ENCODE results near the gene ATP6AP1.

The ATP6AP1 gene

GRCh38 chrX:154471839-154472684, 43.6 kb downstream of the ATP6AP1 start:
- Histone ChIP-seq H3F3A (ENCODE audit: insufficient read depth) (peaks cover 1% of the 10 kb centered on the region; the same call in 1 of the 2 replicates), H3K4me2 (ENCODE audit: low read depth, low read length, poor library complexity, severe bottlenecking) (no peak overlapping the region), H3K9me3 (ENCODE audit: insufficient read depth, low read length) (no peaks in the 10 kb centered on the region), H3K4me3 (ENCODE audit: insufficient read depth, low read length, poor library complexity, severe bottlenecking) (no peak overlapping the region), H3K27me3 (ENCODE audit: low read length) (no peaks in the 10 kb centered on the region), H3K79me2 (ENCODE audit: insufficient read depth, low read length) (no peaks in the 10 kb centered on the region), H3K36me3 (ENCODE audit: low read length) (no peaks in the 10 kb centered on the region), H4K20me1 (ENCODE audit: low read depth, low read length) (no peaks in the 10 kb centered on the region), H2AFZ (ENCODE audit: low read depth, low read length, severe bottlenecking) (no peak overlapping the region), H3K9me2 (replicated peaks; ENCODE audit: insufficient read depth, low read length) (no peaks in the 10 kb centered on the region), H3K9ac (ENCODE audit: low read length) (no peak overlapping the region), H3K27ac (ENCODE audit: low read depth, low read length) (no peak overlapping the region)
- no peak for TF ChIP-seq EZH2phosphoT487 (conservative IDR thresholded peaks at IDR 0.05; ENCODE audit: low read length)
- TF ChIP-seq, protein P1, sequence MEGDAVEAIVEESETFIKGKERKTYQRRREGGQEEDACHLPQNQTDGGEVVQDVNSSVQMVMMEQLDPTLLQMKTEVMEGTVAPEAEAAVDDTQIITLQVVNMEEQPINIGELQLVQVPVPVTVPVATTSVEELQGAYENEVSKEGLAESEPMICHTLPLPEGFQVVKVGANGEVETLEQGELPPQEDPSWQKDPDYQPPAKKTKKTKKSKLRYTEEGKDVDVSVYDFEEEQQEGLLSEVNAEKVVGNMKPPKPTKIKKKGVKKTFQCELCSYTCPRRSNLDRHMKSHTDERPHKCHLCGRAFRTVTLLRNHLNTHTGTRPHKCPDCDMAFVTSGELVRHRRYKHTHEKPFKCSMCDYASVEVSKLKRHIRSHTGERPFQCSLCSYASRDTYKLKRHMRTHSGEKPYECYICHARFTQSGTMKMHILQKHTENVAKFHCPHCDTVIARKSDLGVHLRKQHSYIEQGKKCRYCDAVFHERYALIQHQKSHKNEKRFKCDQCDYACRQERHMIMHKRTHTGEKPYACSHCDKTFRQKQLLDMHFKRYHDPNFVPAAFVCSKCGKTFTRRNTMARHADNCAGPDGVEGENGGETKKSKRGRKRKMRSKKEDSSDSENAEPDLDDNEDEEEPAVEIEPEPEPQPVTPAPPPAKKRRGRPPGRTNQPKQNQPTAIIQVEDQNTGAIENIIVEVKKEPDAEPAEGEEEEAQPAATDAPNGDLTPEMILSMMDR (IDR thresholded peaks at IDR 0.05; ENCODE audit: insufficient read depth, low read length, poor library complexity, severe bottlenecking) = no peak

GRCh38 chrX:154472685-154473632, 44.5 kb downstream of the ATP6AP1 start:
- no peak overlapping the region for H3K4me3 ChIP-seq (ENCODE audit: insufficient read depth, low read length, poor library complexity, severe bottlenecking)
- H4K20me1 ChIP-seq (ENCODE audit: low read depth, low read length) = no peaks in the 10 kb centered on the region
- H3K27ac ChIP-seq (ENCODE audit: low read depth, low read length) = no peak overlapping the region
- H3K4me2 ChIP-seq (ENCODE audit: low read depth, low read length, poor library complexity, severe bottlenecking) = no peak overlapping the region
- no peaks in the 10 kb centered on the region for H3K36me3 ChIP-seq (ENCODE audit: low read length)
- H3K27me3 ChIP-seq (ENCODE audit: low read length) = no peaks in the 10 kb centered on the region
- H3K79me2 ChIP-seq (ENCODE audit: insufficient read depth, low read length) = no peaks in the 10 kb centered on the region
- H3F3A ChIP-seq (ENCODE audit: insufficient read depth) = peaks cover 10% of the 10 kb centered on the region; the same call in 1 of the 2 replicates
- H2AFZ ChIP-seq (ENCODE audit: low read depth, low read length, severe bottlenecking) = no peak overlapping the region
- H3K9ac ChIP-seq (ENCODE audit: low read length) = no peak overlapping the region
- no peak for TF ChIP-seq EZH2phosphoT487 (conservative IDR thresholded peaks at IDR 0.05; ENCODE audit: low read length)
- TF ChIP-seq, protein P1 (IDR thresholded peaks at IDR 0.05; ENCODE audit: insufficient read depth, low read length, poor library complexity, severe bottlenecking) = no peak
- no peaks in the 10 kb centered on the region for H3K9me2 ChIP-seq (replicated peaks; ENCODE audit: insufficient read depth, low read length)
- H3K9me3 ChIP-seq (ENCODE audit: insufficient read depth, low read length) = no peaks in the 10 kb centered on the region

DNA sequence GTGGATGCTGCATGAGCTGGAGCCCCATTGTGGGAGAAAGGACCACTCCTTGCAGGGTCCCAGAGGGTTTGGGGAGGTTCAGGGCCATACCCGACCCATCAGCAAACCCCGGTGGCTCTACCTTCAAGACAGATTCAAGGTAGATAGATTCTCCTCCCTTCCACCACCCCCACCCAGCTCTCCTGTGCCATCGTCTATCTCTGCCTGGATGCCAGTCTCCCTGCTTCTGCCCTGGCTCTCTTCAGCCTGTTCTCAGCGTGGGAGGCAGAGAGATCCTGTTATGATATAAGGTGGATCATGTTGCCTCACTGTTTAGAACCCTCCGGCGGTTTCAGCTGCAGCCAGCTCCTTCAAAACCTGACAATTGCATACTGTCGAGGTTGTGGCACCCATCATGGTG, 45.2 kb downstream of the ATP6AP1 start:
- Histone ChIP-seq H3K9me2 (replicated peaks; ENCODE audit: insufficient read depth, low read length) (no peaks in the 10 kb centered on the region), H3K9me3 (ENCODE audit: insufficient read depth, low read length) (no peaks in the 10 kb centered on the region), H3K36me3 (ENCODE audit: low read length) (no peaks in the 10 kb centered on the region), H4K20me1 (ENCODE audit: low read depth, low read length) (no peaks in the 10 kb centered on the region), H2AFZ (ENCODE audit: low read depth, low read length, severe bottlenecking) (no peak overlapping the region), H3K4me2 (ENCODE audit: low read depth, low read length, poor library complexity, severe bottlenecking) (no peak overlapping the region), H3F3A (ENCODE audit: insufficient read depth) (peaks cover 10% of the 10 kb centered on the region; the same call in 1 of the 2 replicates), H3K79me2 (ENCODE audit: insufficient read depth, low read length) (no peaks in the 10 kb centered on the region), H3K27ac (ENCODE audit: low read depth, low read length) (no peak overlapping the region), H3K4me3 (ENCODE audit: insufficient read depth, low read length, poor library complexity, severe bottlenecking) (no peak overlapping the region), H3K9ac (ENCODE audit: low read length) (no peak overlapping the region), H3K27me3 (ENCODE audit: low read length) (no peaks in the 10 kb centered on the region)
- TF ChIP-seq, protein P1 (IDR thresholded peaks at IDR 0.05; ENCODE audit: insufficient read depth, low read length, poor library complexity, severe bottlenecking) = no peak
- no peak for TF ChIP-seq EZH2phosphoT487 (conservative IDR thresholded peaks at IDR 0.05; ENCODE audit: low read length)
